Left lung (tissue), 10 donors: ENCODE measurements around the gene GSDMA. TPM values are rescaled to one million over a fixed set of nuclear protein-coding genes. Genes with fewer than 3 reads are reported as not detected.

Experiments used
- ATAC-seq: fragments of 200-7000 bp; cut with Tn5 transposase; one replicate; pipeline ENCODE4 v1.9.1; 2020; ENCODE audit warnings: moderate library complexity
- DNase-seq, 4 donors: peaks; one replicate each; pipeline ENCODE4 v3.0.0-alpha.2; 2013 to 2020
- H3K27ac ChIP-seq, 2 donors: fragments of 200-600 bp; sonication (generic) in 1 of 2; one replicate each; pipeline versions ENCODE4 v1.5.0 to v1.8.0; 2020 to 2021
- H3K27me3 ChIP-seq, 2 donors: fragments of 200-600 bp; sonication (generic) in 1 of 2; one replicate each; pipeline versions ENCODE4 v1.5.0 to v1.8.0; 2020 to 2021
- H3K36me3 ChIP-seq, 2 donors: fragments of 200-600 bp; sonication (generic) in 1 of 2; one replicate each; pipeline versions ENCODE4 v1.5.0 to v1.8.0; 2020 to 2021
- H3K4me1 ChIP-seq, 2 donors: fragments of 200-600 bp; one replicate each; pipeline ENCODE4 v1.8.0; 2021
- H3K4me3 ChIP-seq, 2 donors: fragments of 200-600 bp; sonication (generic) in 1 of 2; one replicate each; pipeline versions ENCODE4 v1.5.0 to v1.8.0; 2020 to 2021; ENCODE audit warnings: mild to moderate bottlenecking in 1 of 2
- H3K9me3 ChIP-seq, 2 donors: fragments of 200-600 bp; sonication (generic) in 1 of 2; one replicate each; pipeline versions ENCODE4 v1.5.0 to v1.8.0; 2020 to 2021
- intact Hi-C, 2 donors: fragments of 100-400 bp; cut with DNase I; formaldehyde crosslinking; loops; one replicate each; pipeline versions ENCODE4 v1.11.2 to v1.14.2; 2022
- polyA plus RNA-seq, 6 donors: library from polyadenylated mRNA; unstranded; fragments of 120-200 nt; gene quantifications; one replicate each; pipeline ENCODE4 v1.2.1, GENCODE V29; 2013; ENCODE audit not compliant: insufficient read length in 6 of 6
- total RNA-seq, 2 donors: library from RNA; stranded (reverse); fragmentation: NEBNext Ultra II Directional; extraction: Animal tissue kit (Norgen Biotek cat#: 25700); gene quantifications; one replicate each; pipeline ENCODE4 v1.2.1, GENCODE V29; 2021
- TF ChIP-seq, protein P1 (sequence below), 2 donors: fragments of 200-600 bp; sonication (generic) in 1 of 2; IDR thresholded peaks; one replicate each; pipeline versions ENCODE4 v1.5.0 to v1.8.0; 2021; ENCODE audit warnings: antibody characterized with exemption in 2 of 2
- donor health status: DM: no; HTN: yes; CAD: no.
- donor health status: DM: no; HTN: no; CAD: no.

GSDMA gene
- total and polyA plus RNA-seq, 8 donors: 0.57 to 1.3 (median 0.87) TPM; not detected in 1

DNA sequence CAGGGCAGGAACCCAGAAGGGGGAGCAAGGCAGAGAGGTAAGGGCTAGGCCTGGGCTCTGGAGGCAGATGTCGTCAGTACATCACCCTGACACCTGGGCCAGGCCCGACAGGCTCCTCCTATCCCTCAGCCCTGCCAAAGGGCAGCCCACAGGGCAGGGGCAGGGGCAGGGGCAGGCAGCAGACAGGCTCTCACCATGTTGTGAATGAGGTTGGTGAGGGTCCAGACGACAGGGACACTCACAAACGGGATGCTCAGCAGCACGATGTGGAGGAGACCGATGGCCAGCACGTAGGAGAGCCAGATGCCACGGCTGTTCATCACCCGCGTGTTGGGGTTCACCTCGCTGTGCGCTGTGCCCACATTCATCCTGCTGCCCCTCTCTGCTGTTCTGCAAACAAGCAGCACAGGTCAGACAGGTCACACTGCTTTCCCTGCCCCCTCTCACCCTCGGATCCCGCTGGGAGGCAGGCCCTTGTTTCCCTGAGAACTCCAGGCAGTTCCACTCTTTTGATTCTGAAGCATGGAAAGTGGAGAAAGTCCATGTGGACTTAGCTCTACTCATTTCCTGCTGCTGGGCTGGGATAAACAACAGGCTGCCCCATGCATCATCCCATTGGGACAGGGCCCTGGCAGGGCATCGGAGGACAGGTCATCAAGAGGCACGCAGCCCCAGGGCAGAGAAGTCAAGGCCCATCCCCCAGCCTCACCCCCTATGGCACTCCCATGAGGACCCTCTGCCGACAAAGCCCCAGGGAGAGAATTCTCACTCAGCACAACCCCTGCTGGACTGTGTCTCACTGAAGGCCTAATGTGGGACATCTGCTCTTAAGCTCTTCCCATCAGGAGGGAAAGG is 38.7 kb upstream of the GSDMA start:
- peaks cover 0 to 47% of the 10 kb centered on the region in 2 donors for H3K36me3 ChIP-seq
- peaks cover 19 to 58% of the 10 kb centered on the region in 2 donors for H3K4me1 ChIP-seq
- no peak for ATAC-seq

DNA sequence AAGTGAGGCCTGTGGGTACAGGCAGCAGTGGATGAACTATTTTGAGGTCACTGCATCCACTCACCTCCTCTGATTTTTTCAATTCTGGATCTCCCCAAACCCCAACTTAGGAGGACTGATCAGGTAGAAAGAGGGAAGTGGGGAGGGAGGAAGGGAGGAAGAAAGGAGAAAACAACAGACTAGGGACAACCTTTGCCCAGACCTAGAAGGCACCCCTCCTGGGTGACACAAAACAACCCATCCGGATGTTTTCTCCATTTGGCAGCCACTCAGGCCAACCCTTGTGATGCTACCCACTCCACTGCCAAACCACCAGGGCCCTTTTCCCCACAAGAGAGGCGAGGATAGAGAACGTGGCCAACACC is 38.1 kb upstream of the GSDMA start:
- ATAC-seq (no peak), DNase-seq (no peak)
- no peak overlapping the region for H3K27ac ChIP-seq
- TF ChIP-seq, protein P1, sequence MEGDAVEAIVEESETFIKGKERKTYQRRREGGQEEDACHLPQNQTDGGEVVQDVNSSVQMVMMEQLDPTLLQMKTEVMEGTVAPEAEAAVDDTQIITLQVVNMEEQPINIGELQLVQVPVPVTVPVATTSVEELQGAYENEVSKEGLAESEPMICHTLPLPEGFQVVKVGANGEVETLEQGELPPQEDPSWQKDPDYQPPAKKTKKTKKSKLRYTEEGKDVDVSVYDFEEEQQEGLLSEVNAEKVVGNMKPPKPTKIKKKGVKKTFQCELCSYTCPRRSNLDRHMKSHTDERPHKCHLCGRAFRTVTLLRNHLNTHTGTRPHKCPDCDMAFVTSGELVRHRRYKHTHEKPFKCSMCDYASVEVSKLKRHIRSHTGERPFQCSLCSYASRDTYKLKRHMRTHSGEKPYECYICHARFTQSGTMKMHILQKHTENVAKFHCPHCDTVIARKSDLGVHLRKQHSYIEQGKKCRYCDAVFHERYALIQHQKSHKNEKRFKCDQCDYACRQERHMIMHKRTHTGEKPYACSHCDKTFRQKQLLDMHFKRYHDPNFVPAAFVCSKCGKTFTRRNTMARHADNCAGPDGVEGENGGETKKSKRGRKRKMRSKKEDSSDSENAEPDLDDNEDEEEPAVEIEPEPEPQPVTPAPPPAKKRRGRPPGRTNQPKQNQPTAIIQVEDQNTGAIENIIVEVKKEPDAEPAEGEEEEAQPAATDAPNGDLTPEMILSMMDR (IDR thresholded peaks at IDR 0.05): no peak
- no peak overlapping the region for H3K4me3 ChIP-seq
- intact Hi-C loops: no loop called here
- H3K4me1 ChIP-seq: peaks cover 24 to 64% of the 10 kb centered on the region in 2 donors
- no peaks in the 10 kb centered on the region for H3K27me3 ChIP-seq
- no peaks in the 10 kb centered on the region for H3K9me3 ChIP-seq
- H3K36me3 ChIP-seq: peaks cover 0 to 43% of the 10 kb centered on the region in 2 donors

More for the DNA sequence above, 38.7 kb upstream of the GSDMA start:
- TF ChIP-seq, protein P1 (IDR thresholded peaks at IDR 0.05): no peak
- no peaks in the 10 kb centered on the region for H3K27me3 ChIP-seq
- DNase-seq: no peak
- no peaks in the 10 kb centered on the region for H3K9me3 ChIP-seq
- no peak overlapping the region for H3K4me3 ChIP-seq
- H3K27ac ChIP-seq: no peak overlapping the region
- intact Hi-C loops: no loop called here

DNA sequence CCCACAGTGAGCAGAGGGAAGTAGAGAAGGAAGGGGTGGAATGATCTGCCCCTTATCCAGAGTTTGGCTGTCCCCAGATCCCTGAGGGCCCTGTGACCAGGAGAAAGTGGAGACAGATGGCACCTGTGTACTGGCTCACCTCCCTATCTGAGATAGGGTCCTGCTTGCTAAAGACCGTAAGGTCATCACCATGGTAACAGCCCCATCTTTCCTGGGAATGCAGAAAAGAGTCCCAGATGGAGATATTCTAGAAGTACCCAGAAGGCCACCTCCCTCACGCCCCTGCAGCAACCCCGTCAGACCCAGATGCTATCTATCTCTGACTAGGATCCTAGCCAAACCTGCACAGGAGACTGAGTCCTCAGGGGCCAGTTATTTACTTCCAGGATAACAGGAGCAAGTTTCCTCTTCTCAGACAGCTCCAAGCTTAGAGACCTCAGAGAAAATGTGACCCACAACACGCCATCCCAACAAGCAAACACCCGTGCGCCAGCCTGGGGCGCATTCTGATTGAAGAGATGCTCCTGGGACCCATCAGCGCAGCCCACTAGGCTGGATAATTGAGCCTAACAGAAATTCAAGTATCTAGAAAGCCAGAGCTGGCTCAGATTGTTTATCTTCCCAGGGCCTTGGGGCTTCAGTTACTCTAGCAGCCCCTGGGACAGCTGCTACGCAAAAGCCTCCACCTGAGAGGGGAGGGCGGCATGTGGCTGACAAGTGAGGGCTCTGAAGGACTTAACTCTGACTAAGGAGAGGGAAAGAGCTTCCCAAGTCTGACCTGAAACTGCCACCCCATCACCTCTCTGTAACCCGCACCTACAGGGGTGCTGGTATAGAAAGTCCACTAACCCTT is 37.3 kb upstream of the GSDMA start:
- Histone ChIP-seq H3K4me3 (peak overlapping the region; percentile 79 to 84), H3K36me3 (peaks cover 0 to 36% of the 10 kb centered on the region in 2 donors), H3K27me3 (no peaks in the 10 kb centered on the region), H3K4me1 (peaks cover 28 to 67% of the 10 kb centered on the region in 2 donors), H3K9me3 (no peaks in the 10 kb centered on the region), H3K27ac (peak overlapping the region in 1 of 2 donors; percentile 88)
- no peak for DNase-seq
- TF ChIP-seq, protein P1 (IDR thresholded peaks at IDR 0.05): no peak
- intact Hi-C loops: no loop called here
- ATAC-seq: no peak

DNA sequence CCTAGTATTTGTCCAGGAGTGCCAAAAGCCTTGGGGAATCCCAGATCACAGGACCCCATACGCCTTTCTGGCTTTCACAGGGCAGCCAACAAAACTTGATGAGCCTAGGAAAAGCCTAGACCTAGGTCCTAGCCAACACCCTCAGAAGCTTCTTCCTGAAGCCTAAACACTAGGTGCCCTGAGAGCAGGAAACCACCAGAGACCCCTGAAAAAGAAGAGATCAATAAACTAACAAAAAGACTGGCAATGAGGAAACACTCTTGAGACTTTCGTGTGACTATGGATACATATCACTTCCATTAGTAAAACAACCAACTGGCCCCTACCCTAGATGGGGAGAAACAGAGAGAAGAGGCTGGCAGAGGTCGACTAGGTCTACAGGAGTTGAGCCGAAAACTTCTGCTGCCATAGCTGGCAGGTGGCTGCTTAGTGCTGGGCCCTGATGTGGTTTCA is 36.6 kb upstream of the GSDMA start:
- Histone ChIP-seq H3K27ac (peak overlapping the region; percentile 83 to 88), H3K4me3 (peak overlapping the region; percentile 79 to 84), H3K27me3 (no peaks in the 10 kb centered on the region), H3K36me3 (peaks cover 0 to 29% of the 10 kb centered on the region in 2 donors), H3K9me3 (no peaks in the 10 kb centered on the region), H3K4me1 (peaks cover 28 to 67% of the 10 kb centered on the region in 2 donors)
- ATAC-seq: no peak
- intact Hi-C loops: no loop called here
- no peak for DNase-seq
- TF ChIP-seq, protein P1 (IDR thresholded peaks at IDR 0.05): no peak
